Measurements from ENCODE around the gene ACOXL. TPM values are rescaled to one million over a fixed set of nuclear protein-coding genes. Genes with fewer than 3 reads are reported as not detected.

Gene ACOXL
- total RNA-seq, 4 donors from 2014 or later = not detected

- Histone ChIP-seq H3K4me1 (no peaks in the 10 kb centered on the region), H3K36me3 (no peaks in the 10 kb centered on the region), H3K4me3 (no peak overlapping the region), H3K9me3 (no peaks in the 10 kb centered on the region), H3K27me3 (no peaks in the 10 kb centered on the region), H3K27ac (no peak overlapping the region)
- TF ChIP-seq CTCF (IDR thresholded peaks at IDR 0.05) = no peak
- no peak for TF ChIP-seq POLR2A (IDR thresholded peaks at IDR 0.05)
- no peak for DNase-seq
Measured at GRCh38 chr2:110888411-110888810, 156.0 kb downstream of the ACOXL start.

GRCh38 chr2:110891626-110892025 lies 159.3 kb downstream of the ACOXL start:
- DNase-seq = no peak
- Histone ChIP-seq H3K4me3 (no peak overlapping the region), H3K27me3 (no peaks in the 10 kb centered on the region), H3K4me1 (no peaks in the 10 kb centered on the region), H3K36me3 (no peaks in the 10 kb centered on the region), H3K27ac (no peak overlapping the region), H3K9me3 (no peaks in the 10 kb centered on the region)
- TF ChIP-seq CTCF (IDR thresholded peaks at IDR 0.05) (no peak), POLR2A (IDR thresholded peaks at IDR 0.05) (no peak)

GRCh38 chr2:110896226-110896625 lies 163.9 kb downstream of the ACOXL start:
- Histone ChIP-seq H3K27ac (no peak overlapping the region), H3K4me1 (no peaks in the 10 kb centered on the region), H3K36me3 (no peaks in the 10 kb centered on the region), H3K27me3 (no peaks in the 10 kb centered on the region), H3K9me3 (no peaks in the 10 kb centered on the region), H3K4me3 (no peak overlapping the region)
- TF ChIP-seq CTCF (IDR thresholded peaks at IDR 0.05) = no peak
- TF ChIP-seq POLR2A (IDR thresholded peaks at IDR 0.05) = no peak
- no peak for DNase-seq

GRCh38 chr2:110897966-110898365 lies 165.6 kb downstream of the ACOXL start:
- H3K27me3 ChIP-seq = no peaks in the 10 kb centered on the region
- H3K9me3 ChIP-seq = no peaks in the 10 kb centered on the region
- no peaks in the 10 kb centered on the region for H3K4me1 ChIP-seq
- no peak overlapping the region for H3K27ac ChIP-seq
- H3K36me3 ChIP-seq = no peaks in the 10 kb centered on the region
- no peak overlapping the region for H3K4me3 ChIP-seq
- DNase-seq = no peak
- no peak for TF ChIP-seq POLR2A (IDR thresholded peaks at IDR 0.05)
- no peak for TF ChIP-seq CTCF (IDR thresholded peaks at IDR 0.05)

- Histone ChIP-seq H3K36me3 (no peaks in the 10 kb centered on the region), H3K27me3 (no peaks in the 10 kb centered on the region), H3K4me3 (no peak overlapping the region), H3K4me1 (no peaks in the 10 kb centered on the region), H3K9me3 (no peaks in the 10 kb centered on the region), H3K27ac (no peak overlapping the region)
- no peak for DNase-seq
- TF ChIP-seq POLR2A (IDR thresholded peaks at IDR 0.05) = no peak
- no peak for TF ChIP-seq CTCF (IDR thresholded peaks at IDR 0.05)
Measured at GRCh38 chr2:110900191-110900590, 167.8 kb downstream of the ACOXL start.

GRCh38 chr2:110903548-110903947 lies 171.2 kb downstream of the ACOXL start:
- Histone ChIP-seq H3K4me3 (no peak overlapping the region), H3K27ac (no peak overlapping the region), H3K9me3 (no peaks in the 10 kb centered on the region), H3K36me3 (no peaks in the 10 kb centered on the region), H3K4me1 (no peaks in the 10 kb centered on the region), H3K27me3 (no peaks in the 10 kb centered on the region)
- DNase-seq = peak in 2 of 3 donors; percentile 51 to 60
- no peak for TF ChIP-seq CTCF (IDR thresholded peaks at IDR 0.05)
- no peak for TF ChIP-seq POLR2A (IDR thresholded peaks at IDR 0.05)
